Type B pancreatic cell (in vitro differentiated cells): ENCODE results near the gene PDZD4. TPM values are rescaled to one million over a fixed set of nuclear protein-coding genes. Genes with fewer than 3 reads are reported as not detected.

Experiments
- DNase-seq: peaks from one replicate; pipeline ENCODE4 v3.0.0; 2021; ENCODE audit warnings: mixed read lengths; ENCODE audit not compliant: unreplicated experiment; ENCODE audit errors: extremely low spot score
- H3K27ac Mint-ChIP-seq: 2 replicates; pipeline ENCODE4 v1.8.0; 2021; ENCODE audit warnings: mild to moderate bottlenecking, mixed read lengths
- H3K27me3 Mint-ChIP-seq: 2 replicates; pipeline ENCODE4 v1.8.0; 2021; ENCODE audit warnings: mixed read lengths
- H3K36me3 Mint-ChIP-seq: 2 replicates; pipeline ENCODE4 v1.8.0; 2021; ENCODE audit warnings: mixed read lengths
- H3K4me1 Mint-ChIP-seq: one replicate; pipeline ENCODE4 v1.8.0; 2021; ENCODE audit warnings: mixed read lengths; ENCODE audit not compliant: unreplicated experiment
- H3K4me3 Mint-ChIP-seq: 2 replicates; pipeline ENCODE4 v1.8.0; 2021; ENCODE audit warnings: mild to moderate bottlenecking, mixed read lengths
- H3K9me3 Mint-ChIP-seq: 2 replicates; pipeline ENCODE4 v1.8.0; 2021; ENCODE audit warnings: mixed read lengths
- CTCF ChIP-seq: fragments of 200-600 bp; sonication (generic); conservative IDR thresholded peaks from 2 replicates; pipeline ENCODE4 v1.5.0; 2021; ENCODE audit warnings: antibody characterized with exemption, mild to moderate bottlenecking
- total RNA-seq: library from RNA; stranded (reverse); gene quantifications from 2 replicates; pipeline ENCODE4 v1.2.1, GENCODE V29; 2021; ENCODE audit warnings: low replicate concordance

PDZD4 gene
- total RNA-seq, 1 donor from 2014 or later, result 23.9 TPM

- H3K4me3 Mint-ChIP-seq, result no peak overlapping the region
Measured at GRCh38 chrX:153784325-153784967, 45.9 kb downstream of the PDZD4 start.

DNA sequence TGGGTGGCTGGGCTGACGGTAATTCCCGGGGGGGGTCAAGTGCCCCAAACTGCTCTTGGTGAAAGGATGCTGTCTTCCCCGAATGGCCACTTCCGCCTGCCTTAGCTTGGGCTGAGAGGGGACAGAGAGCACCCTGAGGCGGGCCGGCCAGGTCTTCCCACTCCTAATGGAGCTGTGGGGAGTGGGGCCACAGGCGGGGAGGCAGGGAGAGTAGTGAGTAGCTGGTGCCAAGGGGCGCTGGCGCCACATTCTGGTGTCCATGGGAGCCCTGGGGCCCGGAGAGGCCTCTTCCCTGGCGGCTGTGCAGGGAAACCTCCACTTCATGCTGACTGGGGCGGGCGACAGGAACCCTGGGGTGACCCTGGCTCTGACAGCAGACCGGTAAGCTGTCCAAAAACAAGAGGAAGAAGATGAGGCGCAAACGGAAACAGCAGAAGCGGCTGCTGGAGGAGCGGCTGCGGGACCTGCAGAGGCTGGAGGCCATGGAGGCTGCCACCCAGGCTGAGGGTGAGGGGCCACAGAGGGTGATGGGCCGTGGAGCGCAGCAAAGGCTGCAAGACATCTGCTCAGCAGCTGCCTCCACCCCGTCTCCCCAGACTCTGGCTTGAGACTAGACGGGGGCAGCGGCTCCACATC is 46.8 kb downstream of the PDZD4 start:
- no peak for TF ChIP-seq CTCF
- Mint-ChIP-seq H3K4me1 (no peaks in the 10 kb centered on the region), H3K36me3 (no peaks in the 10 kb centered on the region), H3K9me3 (no peaks in the 10 kb centered on the region), H3K4me3 (no peak overlapping the region), H3K27me3 (no peaks in the 10 kb centered on the region), H3K27ac (no peak overlapping the region)
- no peak for DNase-seq

More at GRCh38 chrX:153784325-153784967, 45.9 kb downstream of the PDZD4 start:
- Mint-ChIP-seq H3K36me3 (no peaks in the 10 kb centered on the region), H3K27me3 (no peaks in the 10 kb centered on the region), H3K27ac (no peak overlapping the region), H3K9me3 (no peaks in the 10 kb centered on the region), H3K4me1 (no peaks in the 10 kb centered on the region)
- TF ChIP-seq CTCF, result no peak
- no peak for DNase-seq

GRCh38 chrX:153782871-153783270 is 47.5 kb downstream of the PDZD4 start:
- Mint-ChIP-seq H3K36me3 (no peaks in the 10 kb centered on the region), H3K9me3 (no peaks in the 10 kb centered on the region), H3K27ac (no peak overlapping the region), H3K4me3 (no peak overlapping the region), H3K4me1 (no peaks in the 10 kb centered on the region), H3K27me3 (no peaks in the 10 kb centered on the region)
- DNase-seq, result no peak
- no peak for TF ChIP-seq CTCF

DNA sequence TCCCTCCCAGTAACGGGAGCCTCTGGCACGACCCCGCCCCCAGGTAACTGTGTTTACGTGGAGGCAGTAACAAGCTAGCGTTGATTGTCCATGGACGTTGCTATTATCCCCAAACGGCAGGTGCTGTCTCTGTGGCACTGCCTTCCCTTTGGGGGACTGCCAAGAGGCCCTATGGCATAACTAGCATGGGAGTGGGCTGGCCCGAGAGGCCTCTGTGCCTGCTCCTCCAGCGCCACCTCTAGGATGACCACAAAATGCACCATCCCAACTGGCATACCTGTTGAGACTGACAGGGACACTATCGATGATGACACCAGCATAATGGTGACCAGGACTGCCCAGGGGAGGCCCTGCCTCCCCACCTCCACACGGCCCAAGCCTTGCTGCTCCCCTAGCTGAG is 48.0 kb downstream of the PDZD4 start:
- no peaks in the 10 kb centered on the region for H3K36me3 Mint-ChIP-seq
- no peaks in the 10 kb centered on the region for H3K27me3 Mint-ChIP-seq
- H3K4me1 Mint-ChIP-seq, result no peaks in the 10 kb centered on the region
- H3K4me3 Mint-ChIP-seq, result no peak overlapping the region
- no peaks in the 10 kb centered on the region for H3K9me3 Mint-ChIP-seq
- no peak for TF ChIP-seq CTCF
- DNase-seq, result no peak
- H3K27ac Mint-ChIP-seq, result no peak overlapping the region

- Mint-ChIP-seq H3K4me3 (no peak overlapping the region), H3K36me3 (no peaks in the 10 kb centered on the region), H3K9me3 (no peaks in the 10 kb centered on the region), H3K27me3 (no peaks in the 10 kb centered on the region), H3K4me1 (no peaks in the 10 kb centered on the region), H3K27ac (no peak overlapping the region)
- no peak for TF ChIP-seq CTCF
- DNase-seq, result no peak
Measured at GRCh38 chrX:153781428-153782047, 48.8 kb downstream of the PDZD4 start.
